Smooth muscle cell (in vitro differentiated cells): Measurements from ENCODE around the gene AUTS2. TPM values are rescaled to one million over a fixed set of nuclear protein-coding genes. Genes with fewer than 3 reads are reported as not detected.

Experiments
- DNase-seq: peaks from one replicate; lab custom pipeline; 2025; ENCODE audit not compliant: unreplicated experiment; lab: John Stamatoyannopoulos, UW
- H2AFZ ChIP-seq: fragments of 200-600 bp; sonication (generic); 2 replicates; pipeline ENCODE4 v1.6.0; 2016; ENCODE audit warnings: antibody characterized with exemption, low read depth, mild to moderate bottlenecking
- H3F3A ChIP-seq: fragments of 200-600 bp; sonication (generic); 2 replicates; pipeline ENCODE4 v1.6.0; 2017; ENCODE audit warnings: antibody characterized with exemption, low read depth
- H3K27ac ChIP-seq: fragments of 200-600 bp; sonication (generic); 2 replicates; pipeline ENCODE4 v1.5.1; 2016; ENCODE audit warnings: low read depth, mild to moderate bottlenecking
- H3K27me3 ChIP-seq: fragments of 200-600 bp; sonication (generic); 2 replicates; pipeline ENCODE4 v1.6.1; 2016; ENCODE audit warnings: low read depth, mild to moderate bottlenecking
- H3K36me3 ChIP-seq: fragments of 200-600 bp; sonication (generic); 2 replicates; pipeline ENCODE4 v1.5.1; 2016; ENCODE audit warnings: low read depth
- H3K4me1 ChIP-seq: fragments of 200-600 bp; sonication (generic); 2 replicates; pipeline ENCODE4 v1.5.1; 2016; ENCODE audit warnings: low read depth
- H3K4me2 ChIP-seq: fragments of 200-600 bp; sonication (generic); 2 replicates; pipeline ENCODE4 v1.6.0; 2016; ENCODE audit warnings: mild to moderate bottlenecking
- H3K4me3 ChIP-seq: fragments of 200-600 bp; sonication (generic); 2 replicates; pipeline ENCODE4 v1.5.1; 2016; ENCODE audit warnings: mild to moderate bottlenecking
- H3K79me2 ChIP-seq: fragments of 200-600 bp; sonication (generic); 2 replicates; pipeline ENCODE4 v1.6.0; 2016; ENCODE audit warnings: low read depth, mild to moderate bottlenecking
- H3K9ac ChIP-seq: fragments of 200-600 bp; sonication (generic); 2 replicates; pipeline ENCODE4 v1.6.0; 2016; ENCODE audit warnings: low read depth
- H3K9me3 ChIP-seq: fragments of 200-600 bp; sonication (generic); replicated peaks from 2 replicates; pipeline ENCODE4 v1.5.1; 2016; ENCODE audit warnings: low read depth
- H4K20me1 ChIP-seq: fragments of 200-600 bp; sonication (generic); 2 replicates; pipeline ENCODE4 v1.6.0; 2016; ENCODE audit warnings: low read depth
- CTCF ChIP-seq: fragments of 200-600 bp; sonication (generic); IDR thresholded peaks from 2 replicates; pipeline ENCODE4 v1.5.1; 2017; ENCODE audit warnings: borderline replicate concordance, mild to moderate bottlenecking, antibody characterized with exemption; ENCODE audit not compliant: insufficient read depth, poor library complexity, severe bottlenecking
- WGBS: methylation state at CpG from one replicate; pipeline ENCODE4 v1.1.7; 2016; ENCODE audit warnings: low lambda C conversion rate; 5-methylcytosine and 5-hydroxymethylcytosine counted together
- polyA plus RNA-seq: library from polyadenylated mRNA; unstranded; fragments of >200 nt; fragmentation: Nextera tagmentation; extraction: Ambion mirVana; gene quantifications from 2 replicates; pipeline ENCODE4 v1.2.1, GENCODE V29; 2016
- total RNA-seq: library from RNA; depleted of rRNA; stranded (reverse); fragments of >200 nt; gene quantifications from 2 replicates; pipeline ENCODE4 v1.2.3, GENCODE V29; 2014

The AUTS2 gene
- total and polyA plus RNA-seq, 2 experiments from 2014 or later: 6.5 to 8.6 TPM

DNA sequence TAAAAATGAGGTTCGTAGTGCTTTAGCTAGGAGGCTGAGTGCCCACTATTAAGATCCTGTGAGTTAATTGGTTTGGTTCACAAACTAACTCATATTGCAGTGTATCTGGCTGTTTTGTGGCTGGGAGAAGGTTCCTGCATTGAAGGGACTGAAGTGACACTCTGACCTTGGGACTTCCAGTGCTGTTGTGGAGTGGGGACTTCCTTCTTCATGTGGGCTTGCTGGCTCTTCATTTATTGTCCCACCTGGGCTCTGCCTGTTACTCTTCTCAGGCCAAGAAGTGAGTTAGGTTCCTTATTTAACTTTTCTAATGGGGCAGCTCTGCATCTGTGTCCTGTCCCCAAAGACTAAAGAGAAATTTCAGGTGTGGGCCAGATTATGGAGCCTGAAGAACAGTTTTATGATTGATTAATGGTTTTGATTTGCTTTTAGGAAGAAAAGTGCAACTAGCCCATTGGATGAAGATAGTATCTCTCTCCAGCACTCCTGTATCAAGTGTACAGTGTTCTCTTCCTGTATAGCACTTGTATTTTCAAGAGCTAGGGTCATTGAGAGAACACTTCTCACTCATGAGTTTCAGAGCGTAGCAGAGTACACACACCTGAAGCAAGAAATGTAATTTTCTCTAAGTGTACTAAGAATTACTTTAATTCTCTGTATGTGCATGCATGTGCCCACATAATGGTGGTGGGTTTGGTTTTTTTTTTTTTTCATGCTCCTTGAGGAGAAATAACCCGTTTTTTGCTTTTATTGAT is 54.8 kb downstream of the AUTS2 start:
- no peak overlapping the region for H3K27ac ChIP-seq
- no peaks in the 10 kb centered on the region for H3K79me2 ChIP-seq
- DNase-seq: no peak
- no peaks in the 10 kb centered on the region for H3K27me3 ChIP-seq
- H3K4me2 ChIP-seq: no peak overlapping the region
- no peak for TF ChIP-seq CTCF
- H4K20me1 ChIP-seq: peaks cover 34% of the 10 kb centered on the region
- no peak overlapping the region for H3K9ac ChIP-seq
- H3K36me3 ChIP-seq: no peaks in the 10 kb centered on the region
- H3K4me1 ChIP-seq: peaks cover 10% of the 10 kb centered on the region
- 94% methylated on average over 3 of the region's 3 CpGs for WGBS
- no peaks in the 10 kb centered on the region for H3K9me3 ChIP-seq
- no peak overlapping the region for H3K4me3 ChIP-seq
- H3F3A ChIP-seq: no peaks in the 10 kb centered on the region
- H2AFZ ChIP-seq: no peak overlapping the region

- no peak for TF ChIP-seq CTCF
- Histone ChIP-seq H3K36me3 (no peaks in the 10 kb centered on the region), H3K79me2 (no peaks in the 10 kb centered on the region), H3K27ac (no peak overlapping the region), H3F3A (no peaks in the 10 kb centered on the region), H3K9ac (no peak overlapping the region), H4K20me1 (peaks cover 37% of the 10 kb centered on the region), H3K4me1 (peaks cover 10% of the 10 kb centered on the region), H2AFZ (no peak overlapping the region), H3K9me3 (no peaks in the 10 kb centered on the region), H3K4me3 (no peak overlapping the region), H3K4me2 (no peak overlapping the region), H3K27me3 (no peaks in the 10 kb centered on the region)
- no peak for DNase-seq
- 92% methylated on average over 2 of the region's 2 CpGs for WGBS
Observed at GRCh38 chr7:69653806-69654205, 55.5 kb downstream of the AUTS2 start.

DNA sequence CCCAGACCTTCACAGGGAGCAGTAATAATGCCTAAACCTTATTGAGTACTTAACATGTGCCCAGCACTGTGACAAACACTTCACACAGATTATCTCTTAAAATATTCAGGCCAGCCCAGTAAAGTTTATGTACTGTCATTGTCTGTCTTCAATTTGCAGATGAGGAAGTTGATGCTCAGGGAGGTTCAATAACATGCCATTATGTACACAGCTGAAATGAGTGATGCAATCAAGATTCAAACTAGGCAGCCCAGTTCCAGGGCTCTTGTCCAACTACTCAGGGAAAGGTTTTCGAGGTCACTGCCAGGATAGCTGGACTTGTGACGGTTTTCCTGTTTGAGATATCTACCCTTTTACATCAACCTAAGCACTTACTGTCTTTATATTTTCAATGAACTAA is 56.1 kb downstream of the AUTS2 start:
- Histone ChIP-seq H3K36me3 (no peaks in the 10 kb centered on the region), H3K27me3 (no peaks in the 10 kb centered on the region), H3K4me2 (no peak overlapping the region), H3K9me3 (no peaks in the 10 kb centered on the region), H3K79me2 (no peaks in the 10 kb centered on the region), H3F3A (no peaks in the 10 kb centered on the region), H3K4me3 (no peak overlapping the region), H3K27ac (no peak overlapping the region), H3K9ac (no peak overlapping the region), H3K4me1 (peaks cover 10% of the 10 kb centered on the region), H2AFZ (no peak overlapping the region), H4K20me1 (peaks cover 37% of the 10 kb centered on the region)
- no peak for DNase-seq
- TF ChIP-seq CTCF: no peak
- 88% methylated on average over 2 of the region's 2 CpGs for WGBS
